Measurements from ENCODE around the gene PNMA6E.

GRCh38 chrX:153413731-153414130 lies 12.6 kb upstream of the PNMA6E start:
- TF ChIP-seq POLR2A (IDR thresholded peaks at IDR 0.05) (no peak), CTCF (IDR thresholded peaks at IDR 0.05) (no peak)
